ENCODE results near the gene UQCRC1.

Gene UQCRC1

DNA sequence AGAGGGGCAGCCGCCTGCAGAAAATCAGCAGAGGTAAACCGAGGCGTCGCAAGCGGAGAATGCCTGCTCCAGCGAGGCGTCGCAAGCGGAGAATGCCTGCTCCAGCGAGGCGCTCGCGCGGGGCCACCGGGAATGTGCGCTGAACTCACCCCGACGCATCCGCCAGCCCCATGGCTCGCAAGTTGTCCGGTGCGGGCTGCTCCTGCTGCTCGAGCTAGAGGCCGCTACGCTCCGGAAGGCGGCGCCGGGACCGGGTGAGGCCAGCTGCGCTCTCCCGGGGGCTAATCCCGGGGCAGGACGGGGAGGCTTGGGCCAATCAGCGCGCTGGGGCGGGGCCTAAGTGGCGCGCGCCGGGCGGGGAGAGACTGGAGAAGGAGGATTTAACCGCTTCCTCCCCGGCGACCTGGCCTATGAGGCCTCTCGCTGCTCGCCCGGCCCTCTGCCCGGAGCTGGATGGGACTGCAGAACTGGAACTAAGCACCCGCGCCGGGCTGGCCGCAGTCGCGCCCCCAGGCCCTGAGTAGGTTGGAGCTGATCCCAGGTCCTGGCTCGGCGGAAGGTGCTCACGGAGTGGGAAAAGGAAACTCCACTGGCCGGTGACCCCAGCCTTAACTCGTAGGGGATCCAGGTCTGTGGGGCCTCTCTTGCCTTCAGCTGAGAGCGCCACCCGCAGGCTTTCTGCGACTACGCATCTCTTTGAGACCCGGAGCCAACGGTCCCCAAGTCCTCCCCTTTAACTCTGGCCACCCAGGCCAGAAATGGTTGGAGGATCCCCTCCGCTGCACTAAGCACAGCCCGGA is 26.0 kb upstream of the UQCRC1 start, which contains the start of gene SLC26A6 (continued):
- TF ChIP-seq ZNF658 (tag by site-specific recombination; IDR thresholded peaks at IDR 0.05) (no peak), ZBTB20 (tag by site-specific recombination; IDR thresholded peaks at IDR 0.05) (peak; percentile 100), ZNF501 (tag by site-specific recombination; IDR thresholded peaks at IDR 0.05) (peak; percentile 66; the same call in 1 of the 2 replicates), IKZF3 (tag by site-specific recombination; IDR thresholded peaks at IDR 0.05) (peak; percentile 34; the same call in 1 of the 2 replicates), GLI4 (tag by site-specific recombination; IDR thresholded peaks at IDR 0.05) (no peak), ZNF514 (tag by site-specific recombination; IDR thresholded peaks at IDR 0.05) (no peak), ZNF311 (tag by site-specific recombination; IDR thresholded peaks at IDR 0.05; ENCODE audit: borderline replicate concordance) (no peak), ZNF558 (tag by site-specific recombination; IDR thresholded peaks at IDR 0.05) (no peak), ZSCAN30 (tag by site-specific recombination; IDR thresholded peaks at IDR 0.05) (peak; percentile 40; the same call in 1 of the 2 replicates), KLF1 (tag by site-specific recombination; IDR thresholded peaks at IDR 0.05) (0 out of 2 replicates have a peak, but pooled peaks have one; percentile 8), ZNF248 (tag by site-specific recombination; IDR thresholded peaks at IDR 0.05) (no peak), ZNF24 (tag by site-specific recombination; IDR thresholded peaks at IDR 0.05) (no peak), GLIS1 (tag by site-specific recombination; IDR thresholded peaks at IDR 0.05) (peak; percentile 73), ZFP69B (tag by site-specific recombination; IDR thresholded peaks at IDR 0.05) (peak; percentile 77), ZNF292 (tag by site-specific recombination; IDR thresholded peaks at IDR 0.05; ENCODE audit: borderline replicate concordance, low read depth) (no peak), ZNF112 (tag by site-specific recombination; IDR thresholded peaks at IDR 0.05) (no peak), SP7 (tag by site-specific recombination; IDR thresholded peaks at IDR 0.05) (peak; percentile 21; the same call in 1 of the 2 replicates), ZXDB (tag by site-specific recombination; IDR thresholded peaks at IDR 0.05) (peak; percentile 26; the same call in 1 of the 2 replicates)
- TF ChIP-seq, protein P1, sequence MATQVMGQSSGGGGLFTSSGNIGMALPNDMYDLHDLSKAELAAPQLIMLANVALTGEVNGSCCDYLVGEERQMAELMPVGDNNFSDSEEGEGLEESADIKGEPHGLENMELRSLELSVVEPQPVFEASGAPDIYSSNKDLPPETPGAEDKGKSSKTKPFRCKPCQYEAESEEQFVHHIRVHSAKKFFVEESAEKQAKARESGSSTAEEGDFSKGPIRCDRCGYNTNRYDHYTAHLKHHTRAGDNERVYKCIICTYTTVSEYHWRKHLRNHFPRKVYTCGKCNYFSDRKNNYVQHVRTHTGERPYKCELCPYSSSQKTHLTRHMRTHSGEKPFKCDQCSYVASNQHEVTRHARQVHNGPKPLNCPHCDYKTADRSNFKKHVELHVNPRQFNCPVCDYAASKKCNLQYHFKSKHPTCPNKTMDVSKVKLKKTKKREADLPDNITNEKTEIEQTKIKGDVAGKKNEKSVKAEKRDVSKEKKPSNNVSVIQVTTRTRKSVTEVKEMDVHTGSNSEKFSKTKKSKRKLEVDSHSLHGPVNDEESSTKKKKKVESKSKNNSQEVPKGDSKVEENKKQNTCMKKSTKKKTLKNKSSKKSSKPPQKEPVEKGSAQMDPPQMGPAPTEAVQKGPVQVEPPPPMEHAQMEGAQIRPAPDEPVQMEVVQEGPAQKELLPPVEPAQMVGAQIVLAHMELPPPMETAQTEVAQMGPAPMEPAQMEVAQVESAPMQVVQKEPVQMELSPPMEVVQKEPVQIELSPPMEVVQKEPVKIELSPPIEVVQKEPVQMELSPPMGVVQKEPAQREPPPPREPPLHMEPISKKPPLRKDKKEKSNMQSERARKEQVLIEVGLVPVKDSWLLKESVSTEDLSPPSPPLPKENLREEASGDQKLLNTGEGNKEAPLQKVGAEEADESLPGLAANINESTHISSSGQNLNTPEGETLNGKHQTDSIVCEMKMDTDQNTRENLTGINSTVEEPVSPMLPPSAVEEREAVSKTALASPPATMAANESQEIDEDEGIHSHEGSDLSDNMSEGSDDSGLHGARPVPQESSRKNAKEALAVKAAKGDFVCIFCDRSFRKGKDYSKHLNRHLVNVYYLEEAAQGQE (tag by site-specific recombination; IDR thresholded peaks at IDR 0.05): no peak
- TF ChIP-seq, protein P2, sequence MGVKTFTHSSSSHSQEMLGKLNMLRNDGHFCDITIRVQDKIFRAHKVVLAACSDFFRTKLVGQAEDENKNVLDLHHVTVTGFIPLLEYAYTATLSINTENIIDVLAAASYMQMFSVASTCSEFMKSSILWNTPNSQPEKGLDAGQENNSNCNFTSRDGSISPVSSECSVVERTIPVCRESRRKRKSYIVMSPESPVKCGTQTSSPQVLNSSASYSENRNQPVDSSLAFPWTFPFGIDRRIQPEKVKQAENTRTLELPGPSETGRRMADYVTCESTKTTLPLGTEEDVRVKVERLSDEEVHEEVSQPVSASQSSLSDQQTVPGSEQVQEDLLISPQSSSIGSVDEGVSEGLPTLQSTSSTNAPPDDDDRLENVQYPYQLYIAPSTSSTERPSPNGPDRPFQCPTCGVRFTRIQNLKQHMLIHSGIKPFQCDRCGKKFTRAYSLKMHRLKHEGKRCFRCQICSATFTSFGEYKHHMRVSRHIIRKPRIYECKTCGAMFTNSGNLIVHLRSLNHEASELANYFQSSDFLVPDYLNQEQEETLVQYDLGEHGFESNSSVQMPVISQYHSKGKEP (tag by site-specific recombination; IDR thresholded peaks at IDR 0.05): no peak
- TF ChIP-seq, protein P3, sequence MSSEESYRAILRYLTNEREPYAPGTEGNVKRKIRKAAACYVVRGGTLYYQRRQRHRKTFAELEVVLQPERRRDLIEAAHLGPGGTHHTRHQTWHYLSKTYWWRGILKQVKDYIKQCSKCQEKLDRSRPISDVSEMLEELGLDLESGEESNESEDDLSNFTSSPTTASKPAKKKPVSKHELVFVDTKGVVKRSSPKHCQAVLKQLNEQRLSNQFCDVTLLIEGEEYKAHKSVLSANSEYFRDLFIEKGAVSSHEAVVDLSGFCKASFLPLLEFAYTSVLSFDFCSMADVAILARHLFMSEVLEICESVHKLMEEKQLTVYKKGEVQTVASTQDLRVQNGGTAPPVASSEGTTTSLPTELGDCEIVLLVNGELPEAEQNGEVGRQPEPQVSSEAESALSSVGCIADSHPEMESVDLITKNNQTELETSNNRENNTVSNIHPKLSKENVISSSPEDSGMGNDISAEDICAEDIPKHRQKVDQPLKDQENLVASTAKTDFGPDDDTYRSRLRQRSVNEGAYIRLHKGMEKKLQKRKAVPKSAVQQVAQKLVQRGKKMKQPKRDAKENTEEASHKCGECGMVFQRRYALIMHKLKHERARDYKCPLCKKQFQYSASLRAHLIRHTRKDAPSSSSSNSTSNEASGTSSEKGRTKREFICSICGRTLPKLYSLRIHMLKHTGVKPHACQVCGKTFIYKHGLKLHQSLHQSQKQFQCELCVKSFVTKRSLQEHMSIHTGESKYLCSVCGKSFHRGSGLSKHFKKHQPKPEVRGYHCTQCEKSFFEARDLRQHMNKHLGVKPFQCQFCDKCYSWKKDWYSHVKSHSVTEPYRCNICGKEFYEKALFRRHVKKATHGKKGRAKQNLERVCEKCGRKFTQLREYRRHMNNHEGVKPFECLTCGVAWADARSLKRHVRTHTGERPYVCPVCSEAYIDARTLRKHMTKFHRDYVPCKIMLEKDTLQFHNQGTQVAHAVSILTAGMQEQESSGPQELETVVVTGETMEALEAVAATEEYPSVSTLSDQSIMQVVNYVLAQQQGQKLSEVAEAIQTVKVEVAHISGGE (tag by site-specific recombination; conservative IDR thresholded peaks at IDR 0.05; ENCODE audit: low read depth): peak; percentile 55; the same call in 1 of the 2 replicates
- TF ChIP-seq, protein P4, sequence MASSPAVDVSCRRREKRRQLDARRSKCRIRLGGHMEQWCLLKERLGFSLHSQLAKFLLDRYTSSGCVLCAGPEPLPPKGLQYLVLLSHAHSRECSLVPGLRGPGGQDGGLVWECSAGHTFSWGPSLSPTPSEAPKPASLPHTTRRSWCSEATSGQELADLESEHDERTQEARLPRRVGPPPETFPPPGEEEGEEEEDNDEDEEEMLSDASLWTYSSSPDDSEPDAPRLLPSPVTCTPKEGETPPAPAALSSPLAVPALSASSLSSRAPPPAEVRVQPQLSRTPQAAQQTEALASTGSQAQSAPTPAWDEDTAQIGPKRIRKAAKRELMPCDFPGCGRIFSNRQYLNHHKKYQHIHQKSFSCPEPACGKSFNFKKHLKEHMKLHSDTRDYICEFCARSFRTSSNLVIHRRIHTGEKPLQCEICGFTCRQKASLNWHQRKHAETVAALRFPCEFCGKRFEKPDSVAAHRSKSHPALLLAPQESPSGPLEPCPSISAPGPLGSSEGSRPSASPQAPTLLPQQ (tag by site-specific recombination; IDR thresholded peaks at IDR 0.05): peak; percentile 51; the same call in 1 of the 2 replicates
- TF ChIP-seq, protein P5, sequence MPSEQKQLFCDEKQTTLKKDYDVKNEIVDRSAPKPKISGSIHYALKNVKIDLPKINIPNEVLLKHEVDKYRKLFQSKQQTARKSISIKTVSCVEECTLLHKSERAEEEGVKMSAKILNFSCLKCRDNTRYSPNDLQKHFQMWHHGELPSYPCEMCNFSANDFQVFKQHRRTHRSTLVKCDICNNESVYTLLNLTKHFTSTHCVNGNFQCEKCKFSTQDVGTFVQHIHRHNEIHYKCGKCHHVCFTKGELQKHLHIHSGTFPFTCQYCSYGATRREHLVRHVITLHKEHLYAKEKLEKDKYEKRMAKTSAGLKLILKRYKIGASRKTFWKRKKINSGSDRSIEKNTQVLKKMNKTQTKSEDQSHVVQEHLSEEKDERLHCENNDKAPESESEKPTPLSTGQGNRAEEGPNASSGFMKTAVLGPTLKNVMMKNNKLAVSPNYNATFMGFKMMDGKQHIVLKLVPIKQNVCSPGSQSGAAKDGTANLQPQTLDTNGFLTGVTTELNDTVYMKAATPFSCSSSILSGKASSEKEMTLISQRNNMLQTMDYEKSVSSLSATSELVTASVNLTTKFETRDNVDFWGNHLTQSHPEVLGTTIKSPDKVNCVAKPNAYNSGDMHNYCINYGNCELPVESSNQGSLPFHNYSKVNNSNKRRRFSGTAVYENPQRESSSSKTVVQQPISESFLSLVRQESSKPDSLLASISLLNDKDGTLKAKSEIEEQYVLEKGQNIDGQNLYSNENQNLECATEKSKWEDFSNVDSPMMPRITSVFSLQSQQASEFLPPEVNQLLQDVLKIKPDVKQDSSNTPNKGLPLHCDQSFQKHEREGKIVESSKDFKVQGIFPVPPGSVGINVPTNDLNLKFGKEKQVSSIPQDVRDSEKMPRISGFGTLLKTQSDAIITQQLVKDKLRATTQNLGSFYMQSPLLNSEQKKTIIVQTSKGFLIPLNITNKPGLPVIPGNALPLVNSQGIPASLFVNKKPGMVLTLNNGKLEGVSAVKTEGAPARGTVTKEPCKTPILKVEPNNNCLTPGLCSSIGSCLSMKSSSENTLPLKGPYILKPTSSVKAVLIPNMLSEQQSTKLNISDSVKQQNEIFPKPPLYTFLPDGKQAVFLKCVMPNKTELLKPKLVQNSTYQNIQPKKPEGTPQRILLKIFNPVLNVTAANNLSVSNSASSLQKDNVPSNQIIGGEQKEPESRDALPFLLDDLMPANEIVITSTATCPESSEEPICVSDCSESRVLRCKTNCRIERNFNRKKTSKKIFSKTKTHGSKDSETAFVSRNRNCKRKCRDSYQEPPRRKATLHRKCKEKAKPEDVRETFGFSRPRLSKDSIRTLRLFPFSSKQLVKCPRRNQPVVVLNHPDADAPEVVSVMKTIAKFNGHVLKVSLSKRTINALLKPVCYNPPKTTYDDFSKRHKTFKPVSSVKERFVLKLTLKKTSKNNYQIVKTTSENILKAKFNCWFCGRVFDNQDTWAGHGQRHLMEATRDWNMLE (tag by site-specific recombination; conservative IDR thresholded peaks at IDR 0.05; ENCODE audit: low read depth): no peak
